ENCODE results near the gene TCF12.
"Not testable (repeated sequence)": the region's sequence is repeated elsewhere in the genome, so short reads cannot be mapped to it uniquely, and the experiment has no call there.

TCF12 gene

DNA sequence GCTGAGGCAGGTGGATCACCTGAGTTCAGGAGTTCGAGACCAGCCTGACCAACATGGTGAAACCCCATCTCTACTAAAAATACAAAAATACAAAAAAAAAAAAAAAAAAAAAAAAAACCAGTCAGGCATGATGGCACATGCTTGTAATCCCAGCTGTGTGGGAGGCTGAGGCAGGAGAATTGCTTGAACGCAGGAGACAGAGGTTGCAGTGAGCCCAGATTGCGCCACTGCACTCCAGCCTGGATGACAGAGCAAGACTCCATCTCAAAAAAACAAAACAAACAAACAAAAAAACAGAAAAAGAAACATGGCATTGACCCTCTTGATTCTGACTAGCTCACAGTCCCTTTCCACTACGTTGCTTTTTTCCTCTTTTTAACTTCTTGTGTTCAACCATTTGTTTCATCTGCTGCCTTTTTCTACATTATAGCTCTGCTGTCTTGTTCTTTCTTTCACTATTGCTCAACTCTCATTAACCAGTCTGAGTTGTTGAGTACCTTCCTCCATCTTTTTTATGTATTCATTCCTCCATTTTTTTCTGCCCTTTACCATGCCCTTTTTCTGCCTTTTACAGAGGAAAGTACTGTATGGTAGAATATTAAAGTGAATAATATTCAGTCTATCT lies 179.6 kb downstream of the TCF12 start:
- DNase-seq: not testable (repeated sequence)

DNA sequence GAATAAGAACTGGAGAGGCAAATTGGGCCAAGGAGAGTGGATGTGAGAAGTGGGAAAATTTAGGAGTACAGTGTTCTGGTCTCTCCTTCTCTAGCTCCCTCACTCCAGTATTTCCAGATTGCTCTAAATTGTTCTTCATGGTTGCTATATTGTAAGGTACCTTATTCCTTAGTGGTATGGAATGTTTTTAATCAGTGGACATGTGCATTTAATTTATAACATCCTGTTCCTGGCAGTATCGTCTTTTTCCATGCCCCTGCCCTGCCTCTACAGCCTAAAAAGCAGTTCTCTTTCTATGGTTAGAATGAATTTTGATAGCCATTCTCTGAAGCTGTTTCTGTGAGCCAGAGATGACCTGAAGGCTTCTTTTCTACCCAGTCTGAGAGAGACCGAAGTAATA lies 180.5 kb downstream of the TCF12 start:
- DNase-seq: no peak

DNA sequence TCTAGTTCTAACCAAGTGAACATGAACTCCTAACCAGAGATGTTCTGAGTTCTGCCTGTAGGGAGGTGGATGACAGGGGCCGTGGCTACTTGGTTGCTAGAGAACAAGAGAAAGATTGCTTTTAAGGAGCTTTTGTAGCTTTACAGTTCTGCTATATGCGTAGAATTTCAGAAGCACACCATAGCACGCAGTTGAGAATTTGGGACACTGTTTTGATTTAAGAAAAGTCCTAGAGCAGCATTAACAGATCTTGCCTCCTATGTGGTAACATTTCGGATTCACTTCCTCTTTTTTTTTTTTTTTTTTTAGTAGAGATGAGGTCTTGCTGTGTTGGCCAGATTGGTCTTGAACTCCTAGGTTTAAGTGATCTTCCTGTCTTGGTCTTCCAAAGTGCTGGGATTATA lies 181.7 kb downstream of the TCF12 start:
- no peak for DNase-seq

DNA sequence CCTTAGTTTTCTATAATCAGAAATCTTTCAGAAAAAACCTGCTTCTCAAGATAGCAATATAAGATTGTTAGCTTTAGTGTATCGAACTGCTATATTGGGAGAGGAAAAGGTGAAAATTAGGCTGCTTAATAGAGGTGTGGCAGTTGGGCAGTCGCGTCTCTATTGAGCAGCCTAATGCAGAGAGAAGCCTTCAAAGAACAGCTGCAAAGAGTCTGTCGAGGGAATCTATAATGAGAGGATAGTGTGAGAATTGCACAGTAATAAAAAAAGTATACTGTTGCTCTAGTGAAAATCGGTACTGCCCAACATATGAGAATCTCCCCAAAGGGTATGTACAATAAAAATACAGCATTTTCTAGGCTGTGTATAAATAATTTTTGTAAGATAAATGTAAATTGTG lies 184.4 kb downstream of the TCF12 start:
- no peak for DNase-seq

DNA sequence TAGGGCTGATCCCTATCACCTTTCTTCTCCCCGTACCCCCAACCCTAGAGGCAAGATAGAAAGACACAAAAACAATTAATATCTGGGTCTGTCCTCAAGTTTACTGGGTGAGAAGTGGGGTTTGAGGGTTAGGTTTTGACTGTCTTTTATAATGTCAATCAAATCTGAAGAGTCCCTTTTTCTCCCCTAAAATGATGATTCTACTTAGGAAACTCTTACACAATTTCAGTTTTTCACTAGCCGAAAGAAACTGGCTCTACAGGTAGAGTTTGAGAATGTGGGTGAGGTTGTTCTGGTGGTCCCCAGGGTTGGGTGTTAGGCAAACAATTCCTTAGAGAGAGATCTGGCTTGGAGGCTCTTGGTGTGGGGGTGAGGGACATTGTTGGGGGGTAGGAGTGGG lies 189.9 kb downstream of the TCF12 start:
- no peak for DNase-seq

DNA sequence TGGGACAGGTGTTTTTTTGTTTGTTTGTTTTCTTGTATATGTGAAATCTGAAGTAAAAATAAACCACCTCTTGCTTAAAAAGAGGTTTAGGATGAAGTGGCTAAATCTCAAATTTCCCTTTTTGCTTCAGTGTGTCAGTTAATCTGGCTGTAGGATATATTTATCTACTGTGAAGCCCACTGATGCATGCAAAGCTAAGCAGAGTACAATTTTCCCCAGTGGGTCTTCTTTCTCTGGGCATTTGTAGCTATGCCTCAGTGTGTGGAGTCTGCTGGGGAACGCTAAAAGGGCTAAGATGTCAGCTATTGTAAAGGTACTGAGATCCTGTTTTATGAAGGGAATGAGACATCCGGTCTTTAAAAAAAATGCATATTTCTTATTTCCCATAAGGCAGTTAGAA lies 190.6 kb downstream of the TCF12 start:
- DNase-seq: no peak

DNA sequence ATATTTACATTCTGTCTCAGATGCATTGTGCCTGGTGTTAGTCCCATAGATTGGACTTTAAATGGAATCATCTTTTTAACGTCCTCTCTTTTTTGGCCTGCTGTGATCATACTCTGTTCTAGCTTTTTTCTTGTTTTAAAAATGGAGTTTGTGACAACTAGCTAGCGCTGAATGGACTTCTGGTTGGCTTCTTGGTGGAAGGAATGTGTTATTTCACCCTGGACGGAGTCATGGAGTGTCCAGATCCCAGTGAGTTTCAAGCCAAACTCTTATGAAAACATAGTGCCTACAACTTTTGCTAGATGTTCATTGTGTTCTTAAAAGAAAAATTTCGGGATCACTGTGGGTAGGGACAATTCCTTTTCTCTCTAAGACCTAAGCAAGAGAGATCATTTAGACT lies 192.6 kb downstream of the TCF12 start:
- no peak for DNase-seq

DNA sequence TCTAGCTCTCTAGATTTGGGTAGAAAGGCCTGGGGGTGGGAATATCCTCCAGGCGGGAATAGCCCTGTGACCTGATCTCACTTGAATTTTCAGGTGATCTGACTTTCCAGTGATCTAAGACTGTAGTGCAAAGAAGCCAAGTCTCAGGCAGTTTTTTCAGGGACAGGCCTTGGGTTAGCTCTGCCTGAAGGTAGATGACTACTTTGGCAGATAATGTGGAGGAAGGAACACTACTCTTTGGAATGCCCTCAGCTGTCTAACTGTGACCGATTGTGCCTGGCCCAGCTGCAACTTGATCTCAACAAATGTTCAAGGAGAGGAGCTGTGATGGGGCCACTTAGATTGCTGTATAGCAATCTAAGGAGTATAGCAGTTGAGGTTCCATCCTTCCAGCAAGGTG lies 193.7 kb downstream of the TCF12 start:
- no peak for DNase-seq

DNA sequence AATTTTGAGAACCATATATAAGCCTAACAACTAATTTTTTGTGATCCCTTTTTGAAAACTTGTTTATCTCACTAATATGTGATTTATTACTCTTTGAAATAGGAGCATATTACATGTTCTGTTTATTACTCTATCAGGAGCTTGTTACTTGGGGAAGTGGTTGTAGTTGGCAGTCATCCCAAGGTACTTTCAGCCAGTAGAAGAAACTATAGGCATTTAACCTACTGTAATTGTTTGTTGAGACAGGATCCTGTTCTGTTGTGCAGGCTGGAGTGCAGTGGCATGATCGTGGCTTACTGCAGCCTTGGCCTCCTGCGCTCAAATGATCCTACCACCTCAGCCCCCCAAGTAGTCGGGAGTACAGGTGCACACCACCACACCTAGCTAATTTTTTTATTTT lies 195.6 kb downstream of the TCF12 start:
- no peak for DNase-seq

DNA sequence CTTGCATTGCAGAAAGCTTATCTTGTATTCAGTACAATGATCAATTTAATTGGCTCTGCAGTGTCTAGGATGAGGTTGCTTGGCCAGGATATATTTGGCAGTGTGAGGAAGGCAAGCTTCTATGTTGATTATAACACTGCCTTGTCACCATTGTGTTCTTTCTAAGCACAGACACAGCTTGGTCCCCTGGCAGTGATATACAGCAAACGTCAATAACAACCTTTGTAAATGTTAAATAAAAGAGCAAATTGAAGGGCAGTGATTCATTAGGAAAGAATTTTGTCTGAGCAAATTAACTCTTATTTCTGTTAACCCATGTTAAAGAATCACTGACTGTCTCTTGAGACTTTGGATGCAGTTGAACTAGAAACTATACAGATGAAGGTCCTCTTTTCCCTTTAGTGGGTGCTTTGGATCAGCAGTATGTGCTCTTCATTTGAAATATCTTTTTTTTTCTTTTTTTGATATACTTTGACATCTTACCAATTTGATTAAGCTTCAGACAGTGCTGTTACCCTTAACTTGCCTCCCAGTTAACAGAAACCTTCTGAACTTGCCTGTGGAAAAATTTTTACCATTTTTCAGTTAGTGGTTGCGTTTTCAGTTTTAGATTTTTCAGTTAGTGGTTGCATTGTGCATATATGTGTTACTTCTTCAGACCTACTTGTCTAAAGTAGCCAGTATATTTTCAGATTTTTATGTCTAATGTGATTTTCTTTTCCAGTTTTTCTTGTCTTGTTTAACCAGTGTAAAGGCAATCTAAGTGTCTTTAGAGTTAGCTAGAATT lies 199.8 kb downstream of the TCF12 start:
- DNase-seq: no peak

DNA sequence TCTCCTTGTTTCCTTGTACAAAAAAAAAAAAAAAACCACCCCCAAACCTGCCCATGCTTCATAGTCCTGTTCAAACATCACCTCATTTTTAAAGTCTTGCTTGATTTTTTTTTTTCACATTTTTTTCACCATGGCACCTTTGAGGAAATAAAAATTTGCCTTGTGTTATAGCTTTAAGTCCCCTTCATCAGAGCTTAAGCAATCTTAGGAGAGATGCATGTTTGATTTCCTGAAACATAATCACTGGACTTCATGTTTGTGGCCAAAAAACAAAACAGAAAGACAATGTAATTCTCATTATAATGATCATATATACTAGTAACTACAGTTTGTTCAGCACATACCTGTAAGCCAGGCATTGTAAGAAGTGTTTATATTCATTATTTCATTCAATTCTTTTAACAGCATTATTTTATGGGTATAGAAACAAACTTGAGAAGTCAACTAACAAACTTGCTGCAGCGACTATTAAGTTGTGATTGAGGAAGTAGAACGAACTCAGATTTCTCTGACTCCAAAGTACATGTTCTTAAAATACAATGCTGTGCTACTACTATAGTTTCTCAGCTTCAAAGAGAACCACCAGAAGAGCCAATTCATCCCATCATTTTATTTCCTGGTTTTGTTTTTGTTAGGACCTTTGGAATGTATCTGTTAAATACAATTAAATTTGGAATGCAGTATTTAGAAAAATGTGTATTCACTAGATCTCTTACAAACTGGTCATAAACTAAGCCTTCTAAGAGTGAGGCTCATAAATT lies 203.8 kb downstream of the TCF12 start:
- no peak for DNase-seq

DNA sequence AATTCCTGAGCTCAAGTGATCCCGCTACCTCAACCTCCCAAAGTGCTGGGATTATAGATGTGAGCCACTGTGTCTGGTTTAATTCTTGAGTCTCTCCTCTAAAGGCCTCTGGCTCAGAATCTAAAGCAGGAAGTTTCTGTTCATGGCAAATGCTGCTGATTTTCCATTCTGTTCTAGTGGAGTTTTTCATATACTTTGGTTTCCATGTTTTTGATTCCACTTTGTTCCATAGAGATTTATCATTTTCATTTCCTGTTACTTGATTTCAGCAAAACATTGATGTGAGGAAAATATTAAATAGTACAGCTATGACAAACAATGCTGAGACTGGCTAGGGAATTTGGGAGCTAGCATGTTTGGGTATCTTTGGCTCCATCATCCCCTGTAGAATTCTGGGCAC lies 205.6 kb downstream of the TCF12 start:
- DNase-seq: no peak

DNA sequence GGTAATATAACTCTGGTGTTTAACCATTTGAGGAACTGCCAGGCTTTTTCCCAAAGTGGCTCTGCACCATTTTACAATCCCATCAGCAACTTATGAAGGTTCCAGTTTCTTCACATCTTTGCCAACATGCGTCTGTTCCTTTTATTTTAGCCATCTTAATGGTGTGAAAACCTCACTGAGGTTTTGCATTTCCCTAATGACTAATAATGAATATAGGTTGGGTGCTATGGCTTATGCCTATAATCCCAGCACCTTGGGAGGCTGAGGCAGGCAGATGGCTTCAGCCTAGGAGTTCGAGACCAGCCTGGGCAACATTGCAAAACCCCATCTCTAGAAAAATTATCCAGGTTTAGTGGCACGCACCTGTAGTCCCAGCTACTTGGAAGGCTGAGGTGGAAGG lies 210.6 kb downstream of the TCF12 start:
- no peak for DNase-seq

DNA sequence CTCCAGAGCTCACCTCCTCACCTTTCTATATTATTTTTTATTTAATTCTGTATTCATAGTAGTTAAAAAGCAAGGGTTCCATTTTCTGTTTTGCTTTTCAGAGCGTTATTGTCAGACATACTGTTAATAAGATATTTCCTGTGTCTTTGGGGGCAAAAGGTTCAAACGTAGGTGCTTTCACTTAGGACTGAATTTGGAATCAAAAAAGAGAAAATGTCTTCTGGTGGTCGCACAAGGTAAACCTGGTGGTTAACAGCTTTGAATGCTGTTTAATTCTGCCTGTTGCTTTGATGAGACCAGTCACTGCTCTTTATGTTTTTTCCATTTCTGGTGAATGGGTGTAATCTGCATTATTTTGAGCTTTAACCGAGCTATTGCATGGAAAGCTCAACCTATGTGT lies 212.5 kb downstream of the TCF12 start:
- DNase-seq: no peak

DNA sequence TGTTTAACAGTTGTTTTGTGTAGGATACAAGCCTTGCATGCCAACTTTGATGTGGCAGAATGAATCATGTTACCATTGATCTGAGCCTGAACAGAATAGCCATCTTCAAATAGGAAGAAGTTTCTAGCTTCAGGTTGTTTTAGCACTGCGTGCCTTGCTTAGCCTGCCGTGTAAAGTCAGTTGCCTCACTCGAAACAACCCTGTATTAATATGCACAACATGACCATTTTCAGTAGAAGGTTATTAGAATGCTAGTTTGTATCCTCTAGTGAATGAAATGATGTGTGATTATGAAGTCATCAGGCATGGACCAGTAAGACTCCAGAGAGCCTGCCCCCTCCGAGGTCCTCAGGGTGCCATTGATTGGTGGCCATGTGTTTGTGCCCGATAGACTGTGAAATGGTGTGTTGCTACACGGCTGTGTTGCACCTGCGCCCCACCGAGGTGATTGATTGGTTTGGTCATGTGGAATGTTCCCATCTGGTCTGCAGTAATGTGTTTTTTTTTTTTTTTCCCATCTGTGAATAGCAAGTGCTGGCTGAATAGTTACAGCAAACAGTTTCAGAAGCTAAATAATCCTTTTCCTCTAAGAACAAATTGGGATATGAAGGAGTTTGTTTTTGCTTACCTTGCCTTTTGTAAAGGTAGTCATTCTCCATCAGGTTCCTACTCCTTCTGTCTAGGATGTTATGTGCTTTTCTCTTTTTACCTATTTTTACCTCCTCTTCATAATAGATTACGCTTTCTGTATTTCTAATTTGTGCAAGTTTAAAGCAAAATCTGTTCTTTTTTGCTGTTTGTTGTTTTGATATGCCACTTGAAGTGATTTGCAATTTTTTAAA lies 214.9 kb downstream of the TCF12 start:
- DNase-seq: peak; percentile 15

DNA sequence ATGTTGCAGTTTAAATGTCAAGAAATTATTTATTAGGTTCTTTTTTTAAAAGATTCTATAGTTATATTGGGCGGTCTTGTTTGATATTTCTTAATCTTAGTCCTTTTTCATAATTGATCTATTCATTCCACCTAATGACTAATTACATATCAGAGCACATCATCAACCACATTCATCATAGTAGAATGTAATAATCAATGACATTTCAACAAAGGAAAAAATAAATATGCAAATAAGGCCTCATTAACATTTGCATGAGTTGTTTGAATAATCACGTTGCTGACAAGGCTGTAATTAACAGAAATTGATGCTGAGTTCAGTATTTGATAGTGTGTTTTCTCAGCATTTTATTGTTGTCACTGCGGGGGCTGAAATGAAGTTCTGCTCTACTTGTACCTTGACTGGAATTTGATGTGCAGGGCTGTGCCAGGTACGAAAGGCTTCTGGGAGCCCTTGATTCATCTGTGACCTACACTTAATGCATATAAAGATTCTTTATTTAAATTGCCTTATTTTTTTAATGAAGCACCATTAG lies 215.7 kb downstream of the TCF12 start:
- no peak for DNase-seq

DNA sequence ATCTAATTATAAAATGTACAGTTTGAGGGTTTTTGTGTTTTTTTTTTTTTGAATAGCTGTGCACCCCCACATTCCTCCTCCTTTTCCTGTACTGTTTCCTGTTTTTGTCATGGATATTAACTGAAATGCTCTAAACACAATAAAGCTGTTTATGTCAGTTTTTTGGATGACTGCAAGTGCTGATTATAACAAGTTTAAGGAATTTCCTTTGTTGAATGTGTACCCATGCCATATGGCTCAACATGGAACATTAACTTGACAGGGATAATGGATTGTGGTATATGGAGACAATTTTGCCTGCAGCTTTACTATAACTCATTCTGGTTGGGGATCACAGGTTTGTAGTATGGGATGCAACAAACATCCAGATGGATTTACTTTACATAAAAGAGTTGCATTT lies 216.4 kb downstream of the TCF12 start:
- no peak for DNase-seq

DNA sequence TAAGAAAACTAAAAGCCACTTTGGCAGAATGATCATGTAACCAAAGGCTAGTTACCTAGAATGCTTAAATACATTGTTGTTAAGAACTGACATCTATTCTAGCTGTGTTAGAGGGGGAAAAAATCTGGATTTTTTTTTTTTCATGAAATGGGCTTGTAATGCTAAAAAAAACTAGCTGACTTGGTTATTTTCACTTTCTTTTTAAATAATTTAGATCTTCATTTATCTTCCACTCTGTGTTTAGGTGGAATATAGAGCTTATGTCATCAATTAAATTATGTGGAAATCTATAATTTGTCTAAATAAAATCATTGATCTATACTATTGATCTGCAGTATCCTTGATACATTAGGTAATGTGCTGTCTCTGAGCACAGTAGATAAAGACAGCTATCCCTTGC lies 217.4 kb downstream of the TCF12 start:
- DNase-seq: no peak

DNA sequence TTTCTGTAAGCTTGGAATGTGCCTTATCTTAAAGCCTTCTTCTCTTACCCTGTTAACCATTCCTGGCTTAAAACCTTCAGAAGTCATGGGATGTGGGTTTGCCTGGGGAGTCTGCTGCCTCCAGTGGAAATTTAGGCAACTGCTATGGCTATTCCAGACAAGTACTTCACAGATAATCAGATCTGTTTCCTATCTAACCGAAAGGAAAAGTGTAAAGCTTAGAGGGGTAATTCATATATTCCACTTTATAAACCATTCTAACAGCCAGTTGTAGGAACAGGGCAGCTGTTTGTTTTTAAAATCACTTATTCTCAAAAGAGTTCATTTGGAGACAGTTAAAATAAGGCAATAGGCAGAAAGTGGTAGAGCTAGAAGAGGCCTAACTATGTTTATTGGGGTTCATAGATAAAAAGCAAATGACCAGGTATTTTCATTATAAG lies 219.9 kb downstream of the TCF12 start:
- DNase-seq: no peak

DNA sequence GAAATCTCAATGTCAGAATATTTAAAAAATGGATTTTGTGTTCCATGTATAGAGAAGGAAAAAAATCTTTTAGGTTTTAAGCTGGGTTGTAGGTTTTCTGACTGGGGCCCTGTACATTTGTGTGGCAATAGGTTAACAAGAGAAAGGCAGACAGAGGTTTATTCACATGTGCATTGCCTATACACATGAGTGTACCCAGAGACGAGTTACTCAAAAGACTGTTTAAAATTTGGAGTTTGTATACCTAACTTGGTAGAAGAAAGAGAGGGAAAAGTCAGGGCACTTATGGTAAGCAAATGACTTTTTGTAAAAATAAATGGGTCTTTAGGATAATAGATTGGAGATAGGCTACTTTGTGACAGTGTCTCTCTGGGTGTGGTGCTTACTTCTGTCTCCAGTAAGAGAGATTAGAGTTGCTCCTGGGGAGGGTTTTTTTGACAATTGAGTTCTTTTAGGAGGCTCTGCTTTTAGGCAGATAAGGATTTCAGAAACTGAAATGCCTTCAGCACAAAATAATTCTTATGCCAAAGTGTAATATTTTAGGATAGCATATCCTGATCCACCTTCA lies 225.2 kb downstream of the TCF12 start:
- DNase-seq: no peak

DNA sequence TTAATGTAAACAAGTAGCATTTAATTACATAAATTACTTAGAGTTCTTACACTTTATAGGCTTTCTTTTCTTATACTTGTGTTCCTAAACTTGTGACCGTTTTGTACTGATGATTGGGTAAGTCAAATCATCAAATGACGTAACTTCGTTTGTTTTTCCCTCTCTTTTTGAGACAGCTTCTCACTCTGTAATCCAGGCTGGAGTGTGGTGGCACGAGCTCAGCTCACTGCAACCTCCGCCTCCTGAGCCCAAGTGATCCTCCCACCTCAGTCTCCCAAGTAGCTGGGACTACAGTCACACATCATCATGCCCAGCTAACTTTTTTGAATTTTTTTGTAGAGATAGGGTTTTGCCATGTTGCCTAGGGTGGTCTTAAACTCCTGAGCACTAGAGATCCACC lies 226.0 kb downstream of the TCF12 start:
- no peak for DNase-seq

DNA sequence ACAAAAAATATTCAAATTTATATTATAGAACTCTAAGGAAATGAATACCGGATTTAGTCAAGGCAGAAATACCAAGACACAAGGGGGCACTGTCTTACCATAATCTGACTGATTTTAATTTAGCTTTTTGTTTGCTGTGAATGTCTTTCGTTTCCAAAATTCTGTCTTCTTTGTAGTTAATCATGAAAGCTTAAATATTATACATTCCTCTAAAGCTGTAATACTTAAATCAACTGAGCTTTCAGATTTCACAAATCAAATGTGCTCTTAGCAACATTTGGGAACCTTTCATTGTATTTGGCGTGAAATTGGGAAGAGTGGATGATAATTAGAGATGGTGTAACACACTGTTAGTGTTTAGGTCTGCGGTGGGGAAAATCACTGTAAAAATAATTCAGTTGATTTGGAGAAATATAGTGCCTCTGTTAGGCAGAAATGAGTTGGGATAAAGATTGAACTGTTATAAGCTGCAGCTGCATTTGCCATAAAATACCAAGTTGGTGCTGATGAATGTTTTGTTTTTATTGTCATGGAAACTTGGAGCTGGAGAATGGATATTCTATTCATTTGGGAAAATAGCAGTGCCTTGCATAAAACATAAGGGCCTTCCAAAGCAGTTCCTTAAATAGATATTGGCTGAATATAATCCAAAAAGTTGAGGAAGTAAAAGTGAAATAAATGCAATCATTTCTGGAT lies 228.2 kb downstream of the TCF12 start:
- DNase-seq: no peak
